Fibroblast of villous mesenchyme (primary cell): ENCODE data around the gene PLA2R1. TPM values are rescaled to one million over a fixed set of nuclear protein-coding genes. Genes with fewer than 3 reads are reported as not detected.

ENCODE experiments used
- DNase-seq: peaks from one replicate; pipeline ENCODE4 v3.0.0-alpha.2; 2010; ENCODE audit warnings: low read depth
- H3K4me3 ChIP-seq: 2 replicates; pipeline ENCODE4 v1.5.1; 2011; ENCODE audit warnings: low read depth, mild to moderate bottlenecking, low read length
- CTCF ChIP-seq: IDR thresholded peaks from 2 replicates; pipeline ENCODE4 v1.5.1; 2012; ENCODE audit warnings: low read depth, mild to moderate bottlenecking, low read length; ENCODE audit not compliant: insufficient read depth
- total RNA-seq: library from RNA; depleted of rRNA; stranded (reverse); fragments of >200 nt; gene quantifications from 2 replicates; pipeline ENCODE4 v1.2.3, GENCODE V29; 2012

The PLA2R1 gene
- total RNA-seq, 1 donor = 13.0 TPM

- TF ChIP-seq CTCF = no peak
- H3K4me3 ChIP-seq = no peak overlapping the region
- peak; percentile 24 for DNase-seq
Measured at GRCh38 chr2:159891917-159892730, 170.3 kb downstream of the PLA2R1 start.

GRCh38 chr2:159891267-159891588, 171.2 kb downstream of the PLA2R1 start:
- no peak for TF ChIP-seq CTCF
- DNase-seq = no peak
- H3K4me3 ChIP-seq = no peak overlapping the region

- TF ChIP-seq CTCF = no peak
- H3K4me3 ChIP-seq = no peak overlapping the region
- no peak for DNase-seq
Measured at GRCh38 chr2:159890551-159891266, 171.7 kb downstream of the PLA2R1 start.

DNA sequence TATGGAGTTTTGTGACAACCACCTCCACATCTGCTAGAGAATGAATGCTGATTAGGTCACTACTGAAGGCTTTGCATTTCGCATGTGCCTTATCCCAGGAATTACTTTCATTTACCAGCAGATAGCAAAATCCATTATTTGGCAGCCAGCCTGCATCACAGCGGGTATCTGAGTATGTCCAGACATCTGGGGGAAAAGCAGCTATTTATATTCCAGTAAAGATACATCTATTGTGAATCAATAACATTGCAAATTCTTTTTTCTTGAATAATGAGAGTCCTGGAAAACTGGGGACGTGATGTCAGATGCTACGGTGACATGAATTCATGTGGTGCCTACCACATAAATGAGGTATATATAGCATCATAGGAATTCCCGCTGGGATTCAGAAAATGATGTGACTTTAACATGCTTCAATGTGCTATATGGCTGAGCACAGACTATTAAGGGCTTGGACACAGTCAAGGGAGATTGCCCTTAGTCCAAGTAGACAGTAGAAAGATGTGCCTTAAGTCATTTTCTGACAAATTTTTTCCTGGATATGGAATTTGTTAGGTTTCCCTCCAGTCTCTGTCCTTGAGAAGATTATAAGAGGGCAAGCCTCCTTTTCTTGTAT, 180.2 kb downstream of the PLA2R1 start:
- no peak for TF ChIP-seq CTCF
- H3K4me3 ChIP-seq = no peak overlapping the region
- DNase-seq = no peak

Other genes with a start within 250 kb of the PLA2R1 start
- gene LY75, start 157.9 kb downstream of the PLA2R1 start, total RNA-seq = 0.64 and 0.86 TPM in 2 replicates
- gene ITGB6, start 137.7 kb upstream of the PLA2R1 start, total RNA-seq = under 0.01 TPM in 1 of 2 replicates, not detected in the other